K562 (cell line): ENCODE data around the gene RGS7. TPM values are rescaled to one million over a fixed set of nuclear protein-coding genes. Genes with fewer than 3 reads are reported as not detected.

ENCODE experiments used
- ATAC-seq: fragments of 200-7000 bp; cut with Tn5 transposase; 3 replicates; pipeline ENCODE4 v1.9.1; 2020; ENCODE audit warnings: moderate library complexity
- BruUV-seq: library from RNA; stranded (reverse); fragments of 400-500 nt; replicated peaks from 2 replicates; lab custom pipeline; 2021; lab: Mats Ljungman, UMichigan
- CTCF ChIA-PET: fragments of 300-600 bp; formaldehyde crosslinking; extraction: SDS; loops from one replicate; lab custom pipeline; 2021; ENCODE audit warnings: low intra/inter-chr PET ratio; lab: Yijun Ruan, JAX
- POLR2A ChIA-PET: fragments of 300-600, 350-650 bp; sonication (Branson Sonifier 250); formaldehyde crosslinking; extraction: SDS; loops from one replicate; lab custom pipeline; 2021; ENCODE audit warnings: antibody characterized with exemption, inconsistent platforms; lab: Yijun Ruan, JAX
- DNase-seq, 4 experiments: peaks; one replicate each; pipeline versions ENCODE4 v3.0.0 to v3.0.0-alpha.2; 2011 to 2018; ENCODE audit warnings: low spot score in 3 of 4, mixed read lengths in 3 of 4; ENCODE audit errors: extremely low read depth in 1 of 4
- FAIRE-seq: peaks from 2 replicates; lab custom pipeline; 2011; peaks lifted over from hg19 to GRCh38; lab: Jason Lieb, UNC
- H2AFZ ChIP-seq: 2 replicates; pipeline ENCODE4 v1.6.0; 2011; ENCODE audit warnings: low read depth, low read length, control low read depth, inconsistent platforms
- H3K27ac ChIP-seq: fragments of 200-600 bp; 3 replicates; pipeline ENCODE4 v1.8.0; 2011; ENCODE audit warnings: low read depth, mild to moderate bottlenecking, control low read depth, inconsistent platforms, low read length, moderate library complexity, mixed read lengths; ENCODE audit errors: extremely low read depth
- H3K27me3 ChIP-seq, 2 experiments: fragments of 300-600 bp in 1 of 2; 2 replicates in 1 of 2; 3 replicates in 1 of 2; pipeline versions ENCODE4 v1.6.0 to v1.8.0; 2011; ENCODE audit warnings: inconsistent platforms in 2 of 2, low read length in 2 of 2, mild to moderate bottlenecking in 1 of 2, mixed read lengths in 1 of 2, moderate library complexity in 1 of 2; ENCODE audit not compliant: control insufficient read depth in 2 of 2, insufficient read depth in 2 of 2
- H3K36me3 ChIP-seq: fragments of 300-600 bp; 3 replicates; pipeline ENCODE4 v1.8.0; 2011; ENCODE audit warnings: mild to moderate bottlenecking, low read length, inconsistent platforms; ENCODE audit not compliant: control insufficient read depth, insufficient read depth
- H3K4me1 ChIP-seq, 2 experiments: fragments of 200-600 bp in 1 of 2; replicated peaks in 1 of 2; 2 replicates in 1 of 2; 3 replicates in 1 of 2; pipeline versions ENCODE4 v1.5.1 to v1.8.0; 2011; ENCODE audit warnings: inconsistent platforms in 2 of 2, low read length in 2 of 2, mild to moderate bottlenecking in 1 of 2, mixed read lengths in 1 of 2, moderate library complexity in 1 of 2; ENCODE audit not compliant: control insufficient read depth in 2 of 2, insufficient read depth in 2 of 2
- H3K4me2 ChIP-seq: 2 replicates; pipeline ENCODE4 v1.6.1; 2011; ENCODE audit warnings: low read length, control low read depth, inconsistent platforms, mixed read lengths; ENCODE audit not compliant: insufficient read depth
- H3K4me3 ChIP-seq: fragments of 200-600 bp; sonication (generic), shearing (Covaris generic); 2 replicates; pipeline ENCODE4 v1.5.1; 2016; ENCODE audit warnings: control low read depth, inconsistent platforms
- H3K79me2 ChIP-seq: fragments of 200-600 bp; 3 replicates; pipeline ENCODE4 v1.8.0; 2011; ENCODE audit warnings: low read length, inconsistent platforms; ENCODE audit not compliant: control insufficient read depth, insufficient read depth
- H3K9ac ChIP-seq, 2 experiments: 2 replicates each; pipeline versions ENCODE4 v1.6.0 to v1.6.1; 2011; ENCODE audit warnings: low read depth in 2 of 2, low read length in 2 of 2, control low read depth in 1 of 2, inconsistent platforms in 1 of 2, mild to moderate bottlenecking in 1 of 2, mixed read lengths in 1 of 2; ENCODE audit not compliant: insufficient read depth in 1 of 2
- H3K9me1 ChIP-seq: one replicate; pipeline ENCODE4 v1.6.0; 2011; ENCODE audit warnings: inconsistent platforms, mild to moderate bottlenecking, low read length, moderate library complexity; ENCODE audit not compliant: control insufficient read depth, insufficient read depth
- H3K9me3 ChIP-seq: replicated peaks from 2 replicates; pipeline ENCODE4 v1.5.1; 2011; ENCODE audit warnings: low read depth, low read length, inconsistent platforms; ENCODE audit not compliant: control insufficient read depth, insufficient read depth
- H4K20me1 ChIP-seq: replicated peaks from 2 replicates; pipeline ENCODE4 v1.6.1; 2011; ENCODE audit warnings: low read length, inconsistent platforms, mixed read lengths; ENCODE audit not compliant: control insufficient read depth, insufficient read depth
- ARID1B ChIP-seq: fragments of 450-650 bp; IDR thresholded peaks from 2 replicates; pipeline ENCODE4 v1.6.1; 2016; ENCODE audit warnings: antibody characterized with exemption, mild to moderate bottlenecking, inconsistent platforms
- CBX1 ChIP-seq: sonication (generic); IDR thresholded peaks from 2 replicates; pipeline ENCODE4 v1.6.1; 2016; ENCODE audit warnings: antibody characterized with exemption, low read depth, mild to moderate bottlenecking
- CHAMP1 ChIP-seq: fragments of 450-650 bp; IDR thresholded peaks from 2 replicates; pipeline ENCODE4 v1.6.1; 2016; ENCODE audit warnings: mild to moderate bottlenecking
- CHD2 ChIP-seq: IDR thresholded peaks from 2 replicates; pipeline ENCODE4 v1.6.1; 2011; ENCODE audit warnings: low read depth, low read length
- E2F6 ChIP-seq, 2 experiments: IDR thresholded peaks; 2 replicates each; pipeline ENCODE4 v1.6.1; 2011; ENCODE audit warnings: borderline replicate concordance in 1 of 2, control low read depth in 1 of 2, low read depth in 1 of 2, low read length in 1 of 2, mild to moderate bottlenecking in 1 of 2, mixed read lengths in 1 of 2, moderate library complexity in 1 of 2; ENCODE audit not compliant: insufficient read depth in 1 of 2, insufficient read length in 1 of 2, poor library complexity in 1 of 2, severe bottlenecking in 1 of 2; ENCODE audit errors: extremely low read depth in 1 of 2
- NFYB ChIP-seq: IDR thresholded peaks from 2 replicates; pipeline ENCODE4 v1.6.1; 2011; ENCODE audit warnings: mild to moderate bottlenecking, moderate library complexity; ENCODE audit not compliant: insufficient read length; ENCODE audit errors: extremely low read depth
- STAT6 ChIP-seq: sonication (generic); formaldehyde crosslinking; IDR thresholded peaks from 2 replicates; pipeline ENCODE4 v1.8.1; 2023; ENCODE audit warnings: mild to moderate bottlenecking, missing genetic modification reagents
- TSC22D4 ChIP-seq: fragments of 450-650 bp; IDR thresholded peaks from 2 replicates; pipeline ENCODE4 v1.6.1; 2016; ENCODE audit warnings: missing genetic modification characterization, missing biosample characterization, control low read depth
- ZKSCAN8 ChIP-seq: fragments of 200-800 bp; sonication (Bioruptor generic); IDR thresholded peaks from 2 replicates; pipeline ENCODE4 v1.6.1; 2016; ENCODE audit warnings: missing genetic modification characterization, missing compliant biosample characterization
- ZNF24 ChIP-seq: fragments of 450-650 bp; IDR thresholded peaks from 2 replicates; pipeline ENCODE4 v1.6.1; 2016
- ZNF280B ChIP-seq: fragments of 250-450 bp; sonication (Bioruptor Pico); IDR thresholded peaks from 2 replicates; pipeline ENCODE4 v1.5.1; 2021; ENCODE audit warnings: mild to moderate bottlenecking
- ZNF436 ChIP-seq: fragments of 250-450, 450-650 bp; sonication (Bioruptor Pico); formaldehyde crosslinking; IDR thresholded peaks from 2 replicates; pipeline ENCODE4 v1.7.0; 2020; ENCODE audit warnings: mild to moderate bottlenecking
- ZNF77 ChIP-seq: fragments of 250-450 bp; sonication (Bioruptor Pico); IDR thresholded peaks from 2 replicates; pipeline ENCODE4 v1.5.0; 2020
- WGBS: fragments of 100-300 bp; shearing (Covaris generic); methylation state at CpG from one replicate; pipeline ENCODE4 v1.1.6; 2016; ENCODE audit warnings: low coverage, mixed read lengths; ENCODE audit not compliant: insufficient coverage; ENCODE audit errors: missing lambda C conversion rate; 5-methylcytosine and 5-hydroxymethylcytosine counted together
- in situ Hi-C: fragments of 300-500 bp; cut with MboI; formaldehyde crosslinking; loops from 4 replicates; pipeline ENCODE4 v1.15.0; 2018; ENCODE audit warnings: inconsistent platforms, mixed read lengths
- intact Hi-C: fragments of 100-400 bp; cut with micrococcal nuclease; formaldehyde crosslinking; loops from 2 replicates; pipeline ENCODE4 v1.14.2; 2022
- polyA plus RNA-seq, 8 experiments: library from polyadenylated mRNA; depleted of rRNA in 4 of 8; stranded (reverse) in 5 of 8; unstranded in 3 of 8; fragments of >200 nt; fragmentation: Nextera tagmentation in 2 of 8; fragmentation: Illumina TruSeq in 1 of 8; extraction: Ambion mirVana in 2 of 8; extraction: Trizol in 1 of 8; gene quantifications; 2 replicates each; pipeline versions ENCODE4 v1.2.1 to v1.2.3, GENCODE V29; 2011 to 2014; ENCODE audit warnings: inconsistent platforms in 1 of 8, missing spikeins in 1 of 8
- total RNA-seq, 7 experiments: library from RNA; depleted of rRNA in 6 of 7; stranded (reverse); fragments of >200 nt in 6 of 7; fragmentation: Illumina TruSeq in 2 of 7; extraction: Trizol in 2 of 7; gene quantifications; 2 replicates each; pipeline versions ENCODE4 v1.2.1 to v1.2.3, GENCODE V29; 2011 to 2021; ENCODE audit warnings: low replicate concordance in 1 of 7

RGS7 gene
- total and polyA plus RNA-seq, 9 of the 15 experiments (the other 6 are each of a cell fraction or from before 2014, with no cell fraction given): not detected

GRCh38 chr1:241336335-241336734 is 20.7 kb downstream of the RGS7 start:
- FAIRE-seq: no peak
- no peak overlapping the region for H3K9ac ChIP-seq
- 0% methylated on average over 1 of the region's 1 CpG for WGBS

More at GRCh38 chr1:241336335-241336734, 20.7 kb downstream of the RGS7 start:
- H3K27ac ChIP-seq: no peak overlapping the region
- H3K36me3 ChIP-seq: no peaks in the 10 kb centered on the region
- no peaks in the 10 kb centered on the region for H3K9me1 ChIP-seq
- H3K4me1 ChIP-seq: no peaks in the 10 kb centered on the region
- no peak overlapping the region for H2AFZ ChIP-seq
- POLR2A ChIA-PET: no interaction called here
- CTCF ChIA-PET: no interaction called here
- no TSS peak for BruUV-seq
- DNase-seq: no peak
- no peaks in the 10 kb centered on the region for H4K20me1 ChIP-seq
- no peaks in the 10 kb centered on the region for H3K79me2 ChIP-seq
- in situ Hi-C loops: no loop called here
- no peak overlapping the region for H3K4me2 ChIP-seq
- H3K4me3 ChIP-seq: no peak overlapping the region
- intact Hi-C loops: no loop called here
- H3K9me3 ChIP-seq: no peaks in the 10 kb centered on the region; the same call in 1 of the 2 replicates
- no peaks in the 10 kb centered on the region for H3K27me3 ChIP-seq
- TF ChIP-seq NFYB (no peak), CHAMP1 (no peak), ZNF436 (CRISPR knock-in tag) (no peak), E2F6 (IDR thresholded peaks at IDR 0.05; ENCODE audit: borderline replicate concordance in 1 of 2, extremely low read depth in 1 of 2, insufficient read depth in 1 of 2, insufficient read length in 1 of 2, low read depth in 1 of 2, low read length in 1 of 2, poor library complexity in 1 of 2, severe bottlenecking in 1 of 2) (no peak), STAT6 (CRISPR knock-in tag) (no peak), ZNF24 (no peak), ARID1B (no peak), CHD2 (no peak), CBX1 (no peak), ZKSCAN8 (CRISPR knock-in tag) (no peak), ZNF280B (no peak), TSC22D4 (no peak), ZNF77 (CRISPR knock-in tag) (no peak)
- no peak for ATAC-seq
